SK-N-SH treated with all-trans-retinoic acid at 6 μM for 48 hours (cell line): ENCODE measurements around the gene PRKG1.

Source experiments
- ARNTL ChIP-seq: fragments of 450-650 bp; formaldehyde crosslinking; IDR thresholded peaks from 2 replicates; pipeline ENCODE4 v1.5.0; 2020; ENCODE audit warnings: low read depth, mild to moderate bottlenecking, moderate library complexity, borderline replicate concordance
- CREB5 ChIP-seq: fragments of 250-450 bp; sonication (Bioruptor Pico); IDR thresholded peaks from 2 replicates; pipeline ENCODE4 v1.5.1; 2020; ENCODE audit warnings: low read depth, mild to moderate bottlenecking, moderate library complexity
- PATZ1 ChIP-seq: fragments of 250-450 bp; sonication (Bioruptor Pico); IDR thresholded peaks from 2 replicates; pipeline ENCODE4 v1.8.0; 2020; ENCODE audit warnings: mild to moderate bottlenecking, moderate library complexity, borderline replicate concordance
- TCF4 ChIP-seq: fragments of 250-450 bp; sonication (Bioruptor Pico); IDR thresholded peaks from 2 replicates; pipeline ENCODE4 v1.8.0; 2021; ENCODE audit warnings: mild to moderate bottlenecking, moderate library complexity, borderline replicate concordance
- ZFP30 ChIP-seq: fragments of 450-650 bp; formaldehyde crosslinking; IDR thresholded peaks from 2 replicates; pipeline ENCODE4 v1.5.0; 2022; ENCODE audit warnings: mild to moderate bottlenecking, moderate library complexity

- TF ChIP-seq PATZ1 (CRISPR knock-in tag) (no peak), CREB5 (CRISPR knock-in tag) (no peak), TCF4 (CRISPR knock-in tag) (no peak), ARNTL (CRISPR knock-in tag) (no peak), ZFP30 (CRISPR knock-in tag) (peak; percentile 96)
These were observed 597.8 kb downstream of the PRKG1 start for GRCh38 chr10:51672039-51672535.
